LHCN-M2 (cell line): Measurements from ENCODE around the gene PDCD11. TPM values are rescaled to one million over a fixed set of nuclear protein-coding genes. Genes with fewer than 3 reads are reported as not detected.

Source experiments
- DNase-seq: peaks from one replicate; pipeline ENCODE4 v3.0.0-alpha.2; 2012; ENCODE audit warnings: low read depth
- total RNA-seq: library from RNA; depleted of rRNA; stranded (reverse); fragments of >200 nt; gene quantifications from 2 replicates; pipeline ENCODE4 v1.2.3, GENCODE V29; 2014

Gene PDCD11
- total RNA-seq, 1 experiment from 2014 or later, result 37.3 TPM

- no peak for DNase-seq
Measured at GRCh38 chr10:103417601-103418000, 21.2 kb downstream of the PDCD11 start.

- no peak for DNase-seq
Measured at GRCh38 chr10:103419101-103419500, 22.7 kb downstream of the PDCD11 start.

- no peak for DNase-seq
Measured at GRCh38 chr10:103423748-103424147, 27.3 kb downstream of the PDCD11 start.

- no peak for DNase-seq
Measured at GRCh38 chr10:103427866-103428265, 31.4 kb downstream of the PDCD11 start.

- no peak for DNase-seq
Measured at GRCh38 chr10:103428989-103429643, 32.7 kb downstream of the PDCD11 start.

GRCh38 chr10:103429647-103430046 is 33.2 kb downstream of the PDCD11 start:
- no peak for DNase-seq

GRCh38 chr10:103431902-103432301 is 35.5 kb downstream of the PDCD11 start:
- no peak for DNase-seq

- DNase-seq, result peak; percentile 13
Measured at GRCh38 chr10:103433858-103434257, 37.4 kb downstream of the PDCD11 start.

- no peak for DNase-seq
Measured at GRCh38 chr10:103439776-103440175, 43.4 kb downstream of the PDCD11 start.

- no peak for DNase-seq
Measured at GRCh38 chr10:103440416-103440815, 44.0 kb downstream of the PDCD11 start.

- no peak for DNase-seq
Measured at GRCh38 chr10:103441206-103441605, 44.8 kb downstream of the PDCD11 start.

- no peak for DNase-seq
Measured at GRCh38 chr10:103441611-103442010, 45.2 kb downstream of the PDCD11 start.

GRCh38 chr10:103442031-103442461 is 45.6 kb downstream of the PDCD11 start:
- peak; percentile 58 for DNase-seq

GRCh38 chr10:103443475-103444185 is 47.2 kb downstream of the PDCD11 start:
- DNase-seq, result no peak

- no peak for DNase-seq
Measured at GRCh38 chr10:103444478-103444877, 48.1 kb downstream of the PDCD11 start.

GRCh38 chr10:103445366-103445765 is 48.9 kb downstream of the PDCD11 start:
- DNase-seq, result no peak

- peak; percentile 84 for DNase-seq
Measured at GRCh38 chr10:103445767-103446567, 49.5 kb downstream of the PDCD11 start.

- DNase-seq, result no peak
Measured at GRCh38 chr10:103447187-103447586, 50.8 kb downstream of the PDCD11 start.

- DNase-seq, result peak; percentile 96
Measured at GRCh38 chr10:103448746-103449145, 52.3 kb downstream of the PDCD11 start.

- DNase-seq, result no peak
Measured at GRCh38 chr10:103449208-103450144, 53.0 kb downstream of the PDCD11 start.

GRCh38 chr10:103450201-103450695 is 53.8 kb downstream of the PDCD11 start:
- no peak for DNase-seq
